ENCODE measurements around the gene KCNH2.

KCNH2 gene

GRCh38 chr7:150994838-150995510, 16.9 kb upstream of the KCNH2 start:
- no peak for DNase-seq (ENCODE audit: low read depth)

- no peak for DNase-seq (ENCODE audit: low read depth)
Observed at GRCh38 chr7:150994141-150994837, 16.2 kb upstream of the KCNH2 start.

GRCh38 chr7:150993511-150993910, 15.4 kb upstream of the KCNH2 start:
- no peak for DNase-seq (ENCODE audit: low read depth)

GRCh38 chr7:150992833-150993302, 14.7 kb upstream of the KCNH2 start:
- no peak for DNase-seq (ENCODE audit: low read depth)

GRCh38 chr7:150992051-150992640, 14.0 kb upstream of the KCNH2 start:
- no peak for DNase-seq (ENCODE audit: low read depth)

GRCh38 chr7:150990416-150991186, 12.5 kb upstream of the KCNH2 start, which contains the start of gene NOS3:
Gene NOS3, plus strand, starts transcription at chr7:150991017. Its CDS starts 2,787 bp downstream, at chr7:150993804.
- DNase-seq (ENCODE audit: low read depth), result no peak

GRCh38 chr7:150989456-150989855, 11.3 kb upstream of the KCNH2 start:
- DNase-seq (ENCODE audit: low read depth), result no peak

- DNase-seq (ENCODE audit: low read depth), result no peak
Observed at GRCh38 chr7:150988230-150989226, 10.4 kb upstream of the KCNH2 start.

GRCh38 chr7:150986556-150986955, 8.4 kb upstream of the KCNH2 start:
- no peak for DNase-seq (ENCODE audit: low read depth)

- no peak for DNase-seq (ENCODE audit: low read depth)
Observed at GRCh38 chr7:150986099-150986512, 8.0 kb upstream of the KCNH2 start.

- no peak for DNase-seq (ENCODE audit: low read depth)
Observed at GRCh38 chr7:150983893-150984368, 5.8 kb upstream of the KCNH2 start.

- no peak for DNase-seq (ENCODE audit: low read depth)
Observed at GRCh38 chr7:150982351-150982750, 4.2 kb upstream of the KCNH2 start.

GRCh38 chr7:150981644-150982043, 3.5 kb upstream of the KCNH2 start:
- DNase-seq (ENCODE audit: low read depth), result no peak

GRCh38 chr7:150980663-150981062, 2.5 kb upstream of the KCNH2 start:
- no peak for DNase-seq (ENCODE audit: low read depth)

GRCh38 chr7:150979713-150980390, 1.7 kb upstream of the KCNH2 start:
- DNase-seq (ENCODE audit: low read depth), result no peak

GRCh38 chr7:150977382-150978125, 567 bp downstream of the KCNH2 start:
- DNase-seq (ENCODE audit: low read depth), result no peak

- DNase-seq (ENCODE audit: low read depth), result no peak
Observed at GRCh38 chr7:150976529-150977381, 1.4 kb downstream of the KCNH2 start.

- no peak for DNase-seq (ENCODE audit: low read depth)
Observed at GRCh38 chr7:150975536-150976319, 2.4 kb downstream of the KCNH2 start.

Data from HS-27A (cell line).